ENCODE results near the gene CALML5.

CALML5 gene

DNA sequence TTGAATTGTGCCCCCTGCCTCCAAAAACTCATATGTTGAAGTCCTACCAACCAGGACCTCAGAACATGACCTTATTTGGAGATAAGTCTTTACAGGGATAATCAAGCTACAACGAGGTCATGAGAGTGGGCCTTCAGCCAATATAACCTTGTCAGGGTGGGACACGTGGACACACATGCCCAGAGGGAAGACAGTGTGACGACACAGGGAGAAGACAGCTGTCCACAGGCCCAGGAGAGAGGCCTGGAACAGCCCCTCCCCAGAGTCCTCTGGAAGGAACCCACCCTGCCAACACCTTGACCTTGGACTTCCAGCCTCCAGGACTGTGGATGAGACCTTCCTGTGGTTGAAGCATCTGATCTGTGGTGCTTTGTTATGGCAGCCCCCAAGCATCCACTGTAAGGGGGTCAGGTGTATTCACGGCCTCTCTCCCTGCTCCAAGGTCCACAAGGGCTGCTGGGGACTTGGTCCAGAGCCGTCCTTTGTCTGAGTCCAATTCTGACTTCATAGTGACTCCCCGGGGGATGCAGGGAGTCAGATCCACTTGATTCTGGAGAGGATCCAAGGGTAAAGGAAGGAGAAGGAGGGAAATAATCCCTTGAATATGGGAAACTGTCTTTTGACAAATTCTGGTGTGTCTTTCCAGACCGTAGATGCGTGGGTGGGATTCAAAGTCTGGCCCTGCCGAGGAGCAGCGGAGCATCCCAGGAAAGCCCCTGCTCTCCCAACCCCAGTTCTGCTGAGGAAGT, 32.4 kb upstream of the CALML5 start:
- no peaks in the 10 kb centered on the region for H4K20me1 ChIP-seq (ENCODE audit: control insufficient read depth, insufficient read depth, low read depth, low read length)
- TF ChIP-seq EZH2phosphoT487 (IDR thresholded peaks at IDR 0.05; ENCODE audit: borderline replicate concordance, low read length) (no peak), CTCF (IDR thresholded peaks at IDR 0.05; ENCODE audit: low read depth, low read length, poor library complexity, severe bottlenecking) (no peak)
- H3K27me3 ChIP-seq (ENCODE audit: control insufficient read depth, low read length), result peaks cover 3% of the 10 kb centered on the region; the same call in 1 of the 2 replicates

GRCh38 chr10:5530846-5531557, 31.6 kb upstream of the CALML5 start:
- Histone ChIP-seq H3K4me2 (ENCODE audit: low read length) (no peak overlapping the region), H3K36me3 (ENCODE audit: control insufficient read depth, low read length) (no peaks in the 10 kb centered on the region), H3K9me2 (replicated peaks; ENCODE audit: control insufficient read depth, low read length) (no peaks in the 10 kb centered on the region), H3K9me3 (ENCODE audit: control insufficient read depth, insufficient read depth, low read length) (no peaks in the 10 kb centered on the region), H3K27ac (ENCODE audit: low read depth, low read length) (no peak overlapping the region), H3K4me3 (ENCODE audit: low read length) (no peak overlapping the region), H3K79me2 (ENCODE audit: control insufficient read depth, low read length) (no peaks in the 10 kb centered on the region), H3F3A (ENCODE audit: control insufficient read depth, insufficient read depth) (no peaks in the 10 kb centered on the region), H3K4me1 (ENCODE audit: control insufficient read depth, low read length) (no peaks in the 10 kb centered on the region), H3K27me3 (ENCODE audit: control insufficient read depth, low read length) (peaks cover 3% of the 10 kb centered on the region; the same call in 1 of the 2 replicates), H4K20me1 (ENCODE audit: control insufficient read depth, insufficient read depth, low read depth, low read length) (no peaks in the 10 kb centered on the region)
- no peak for TF ChIP-seq EZH2phosphoT487 (IDR thresholded peaks at IDR 0.05; ENCODE audit: borderline replicate concordance, low read length)
- no peak for TF ChIP-seq CTCF (IDR thresholded peaks at IDR 0.05; ENCODE audit: low read depth, low read length, poor library complexity, severe bottlenecking)

More for the DNA sequence above, 32.4 kb upstream of the CALML5 start:
- H3K36me3 ChIP-seq (ENCODE audit: control insufficient read depth, low read length), result no peaks in the 10 kb centered on the region
- H3K9me3 ChIP-seq (ENCODE audit: control insufficient read depth, insufficient read depth, low read length), result no peaks in the 10 kb centered on the region
- no peaks in the 10 kb centered on the region for H3K4me1 ChIP-seq (ENCODE audit: control insufficient read depth, low read length)
- H3K4me2 ChIP-seq (ENCODE audit: low read length), result no peak overlapping the region
- no peaks in the 10 kb centered on the region for H3K79me2 ChIP-seq (ENCODE audit: control insufficient read depth, low read length)
- H3K27ac ChIP-seq (ENCODE audit: low read depth, low read length), result no peak overlapping the region
- no peaks in the 10 kb centered on the region for H3F3A ChIP-seq (ENCODE audit: control insufficient read depth, insufficient read depth)
- no peaks in the 10 kb centered on the region for H3K9me2 ChIP-seq (replicated peaks; ENCODE audit: control insufficient read depth, low read length)
- H3K4me3 ChIP-seq (ENCODE audit: low read length), result no peak overlapping the region

- H3K4me1 ChIP-seq (ENCODE audit: control insufficient read depth, low read length), result no peaks in the 10 kb centered on the region
- no peak overlapping the region for H3K4me3 ChIP-seq (ENCODE audit: low read length)
- peaks cover 3% of the 10 kb centered on the region; the same call in 1 of the 2 replicates for H3K27me3 ChIP-seq (ENCODE audit: control insufficient read depth, low read length)
- no peak for TF ChIP-seq EZH2phosphoT487 (IDR thresholded peaks at IDR 0.05; ENCODE audit: borderline replicate concordance, low read length)
- no peak for TF ChIP-seq CTCF (IDR thresholded peaks at IDR 0.05; ENCODE audit: low read depth, low read length, poor library complexity, severe bottlenecking)
- no peak overlapping the region for H3K4me2 ChIP-seq (ENCODE audit: low read length)
- H4K20me1 ChIP-seq (ENCODE audit: control insufficient read depth, insufficient read depth, low read depth, low read length), result no peaks in the 10 kb centered on the region
- H3K27ac ChIP-seq (ENCODE audit: low read depth, low read length), result no peak overlapping the region
- H3K9me2 ChIP-seq (replicated peaks; ENCODE audit: control insufficient read depth, low read length), result no peaks in the 10 kb centered on the region
- H3F3A ChIP-seq (ENCODE audit: control insufficient read depth, insufficient read depth), result no peaks in the 10 kb centered on the region
- no peaks in the 10 kb centered on the region for H3K9me3 ChIP-seq (ENCODE audit: control insufficient read depth, insufficient read depth, low read length)
- H3K36me3 ChIP-seq (ENCODE audit: control insufficient read depth, low read length), result no peaks in the 10 kb centered on the region
- H3K79me2 ChIP-seq (ENCODE audit: control insufficient read depth, low read length), result no peaks in the 10 kb centered on the region
These were observed 31.0 kb upstream of the CALML5 start for GRCh38 chr10:5530412-5530806.
